GM19438 (cell line): ENCODE measurements around the gene TNS3.

Experiments used
- ATAC-seq: cut with Tn5 transposase; IDR thresholded peaks from one replicate; pipeline ENCODE4 v1.9.1; 2021; ENCODE audit warnings: low read depth; ENCODE audit not compliant: unreplicated experiment

TNS3 gene

GRCh38 chr7:47300472-47301104 is 281.3 kb downstream of the TNS3 start:
- ATAC-seq = no peak

DNA sequence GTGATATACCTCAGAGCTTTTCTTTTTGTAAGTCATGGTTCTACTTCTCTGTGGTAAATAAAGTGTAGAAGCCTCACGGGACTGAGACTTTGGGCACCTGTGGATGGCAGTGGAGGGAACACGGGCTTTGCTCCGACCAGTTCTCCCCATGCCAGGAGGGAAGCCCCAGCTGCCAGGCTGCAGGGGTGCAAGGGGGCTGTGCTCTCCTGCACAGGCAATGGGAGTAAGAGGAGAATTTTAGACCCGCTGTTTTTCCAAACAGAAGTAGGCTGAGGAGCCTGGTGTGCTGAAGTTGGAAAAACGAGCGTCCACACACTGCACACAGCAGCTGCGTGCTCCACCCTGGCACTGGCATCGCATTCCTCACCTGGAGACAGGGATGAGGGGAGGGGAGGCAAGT is 282.4 kb downstream of the TNS3 start:
- ATAC-seq = no peak

- no peak for ATAC-seq
Observed at GRCh38 chr7:47298636-47299035, 283.3 kb downstream of the TNS3 start.

- ATAC-seq = no peak
Observed at GRCh38 chr7:47297120-47297519, 284.8 kb downstream of the TNS3 start.

DNA sequence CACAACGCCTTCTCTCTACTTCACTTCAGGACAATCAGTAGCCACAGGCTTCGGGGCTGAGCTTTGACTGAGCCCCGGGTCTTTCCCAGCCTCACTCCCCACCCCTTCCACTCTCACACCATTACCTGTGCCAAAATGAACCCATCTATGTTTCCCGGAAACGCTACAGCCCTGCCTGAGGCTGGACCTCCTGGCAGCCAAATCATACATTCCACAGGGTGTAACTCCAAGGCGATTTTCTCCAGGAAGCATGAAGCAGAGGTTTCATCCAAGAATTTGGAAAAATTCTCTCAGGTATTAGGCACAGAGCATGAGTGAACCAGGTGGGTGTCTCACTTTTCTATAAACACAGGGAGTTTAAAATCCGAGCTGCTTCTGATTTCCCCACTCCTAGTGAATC is 286.3 kb downstream of the TNS3 start:
- no peak for ATAC-seq

DNA sequence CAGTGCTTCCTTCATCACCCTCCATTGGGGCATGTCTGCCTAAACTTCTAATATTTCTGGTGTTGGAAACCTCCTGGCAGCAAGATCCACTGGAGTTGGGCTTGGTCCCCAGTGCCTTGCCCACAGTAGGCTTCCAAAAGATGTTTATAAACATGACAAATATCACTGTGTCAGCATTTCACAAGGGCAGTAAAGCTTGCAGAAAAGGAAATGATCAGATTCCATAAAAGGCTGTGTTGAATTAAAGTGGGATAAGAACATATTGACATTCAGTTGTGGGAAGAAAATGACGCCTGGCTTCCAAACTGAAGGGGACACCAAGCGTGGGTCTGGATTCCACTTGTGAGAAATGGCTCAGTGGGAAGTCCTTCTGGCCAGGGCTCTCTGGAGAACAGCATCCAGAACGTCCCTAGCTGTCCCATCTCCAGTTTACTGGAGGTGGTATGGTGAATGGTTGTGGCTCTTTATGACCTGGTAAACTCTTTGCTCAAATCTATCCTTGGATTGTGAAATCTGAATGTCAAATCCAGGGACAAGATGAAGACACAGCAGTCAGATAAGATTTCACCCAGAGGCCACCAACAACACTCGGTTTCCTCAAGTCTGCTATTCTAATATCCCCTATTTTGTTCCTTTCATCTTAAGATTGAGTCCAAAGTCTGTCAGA is 287.2 kb downstream of the TNS3 start:
- ATAC-seq = no peak

DNA sequence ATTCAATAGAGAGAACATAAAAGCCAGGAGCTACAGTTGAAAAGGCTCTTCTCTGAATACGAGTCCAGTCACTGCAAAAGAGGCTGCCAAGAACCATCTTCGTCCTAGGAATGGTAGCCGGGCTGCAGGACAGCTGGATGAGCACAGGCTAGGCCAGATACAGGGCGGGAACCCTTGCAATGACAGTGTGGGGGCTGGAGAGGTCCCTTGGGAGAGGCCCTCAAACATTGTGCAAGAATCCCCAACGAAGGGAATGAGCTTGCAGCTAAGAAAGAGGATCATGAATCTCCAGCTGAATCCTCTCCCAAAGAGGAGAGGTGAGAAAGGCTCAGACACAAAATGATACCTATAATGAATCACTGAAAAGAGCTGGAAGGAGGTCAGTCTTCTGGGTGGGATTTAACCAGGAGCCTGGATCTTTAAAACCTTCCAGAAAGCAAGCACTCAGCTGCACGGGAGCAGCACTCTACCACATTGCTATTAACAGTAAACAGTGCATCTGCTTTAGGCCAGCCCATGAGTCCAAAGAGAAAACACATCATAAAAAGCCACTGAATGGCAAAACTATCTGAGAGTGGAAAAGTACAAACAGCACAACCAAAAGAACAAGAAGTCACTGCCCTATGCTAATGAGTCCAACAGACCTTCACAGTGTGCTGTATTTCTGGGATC is 287.9 kb downstream of the TNS3 start:
- no peak for ATAC-seq

DNA sequence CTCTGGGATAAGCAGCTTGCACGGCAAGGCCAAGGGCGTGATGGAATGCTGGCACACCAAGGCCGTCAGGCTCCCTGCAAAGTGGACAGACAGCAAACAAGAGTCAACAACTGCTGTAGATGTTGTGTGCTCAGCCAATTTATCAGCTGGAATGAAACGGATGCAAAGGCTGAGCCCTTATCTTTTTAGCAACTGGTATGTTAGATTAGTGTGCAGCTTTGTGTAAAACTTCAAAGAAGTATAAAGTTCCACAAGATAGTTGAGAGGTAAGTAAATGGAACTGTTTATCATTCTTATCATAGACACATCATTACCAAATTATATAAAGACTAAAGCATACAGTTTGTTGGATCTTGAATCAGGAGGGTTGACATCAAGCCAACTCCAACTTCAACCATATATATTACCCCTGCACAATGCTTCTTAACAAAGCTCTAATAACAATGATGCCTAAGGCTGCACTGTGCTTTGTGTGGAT is 289.0 kb downstream of the TNS3 start:
- ATAC-seq = no peak

GRCh38 chr7:47291461-47292081 is 290.3 kb downstream of the TNS3 start:
- ATAC-seq = peak; percentile 84

DNA sequence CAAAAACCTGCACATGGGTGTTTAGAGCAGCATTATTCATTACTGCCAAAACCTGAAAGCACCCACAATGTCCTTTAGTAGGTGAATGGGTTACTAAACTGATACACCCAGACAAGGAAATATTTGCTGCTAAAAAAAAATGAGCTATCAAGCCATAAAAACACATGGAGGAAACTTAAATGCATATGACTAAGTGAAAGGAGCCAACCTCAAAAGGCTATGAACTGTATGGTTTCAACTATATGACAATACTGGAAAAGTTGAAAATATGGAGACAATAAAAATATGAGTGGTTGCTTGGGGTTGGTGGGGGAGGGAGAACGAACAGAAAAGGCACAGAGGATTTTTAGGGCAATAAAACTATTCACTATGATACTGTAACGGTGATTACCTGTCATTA is 291.0 kb downstream of the TNS3 start:
- no peak for ATAC-seq

- ATAC-seq = no peak
Observed at GRCh38 chr7:47290466-47290865, 291.4 kb downstream of the TNS3 start.

DNA sequence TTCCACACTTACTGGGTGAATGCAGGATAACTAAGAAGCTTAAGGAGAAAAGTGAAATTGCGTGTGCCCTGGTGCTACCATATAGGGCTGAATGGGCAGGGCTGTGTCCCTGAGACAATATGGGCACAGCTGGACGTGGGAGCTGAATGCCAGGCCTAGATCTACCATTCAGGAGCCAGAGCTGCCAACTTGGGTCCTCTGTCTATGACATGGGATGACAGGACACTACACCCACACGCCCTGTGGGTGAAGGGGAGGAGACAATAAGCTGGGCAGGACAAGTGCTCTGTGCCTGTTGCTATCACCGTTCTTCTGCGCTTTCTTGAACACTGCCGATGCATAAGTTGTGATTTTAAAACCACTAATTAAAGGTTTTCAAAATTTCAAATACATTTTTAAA is 293.9 kb downstream of the TNS3 start:
- no peak for ATAC-seq

DNA sequence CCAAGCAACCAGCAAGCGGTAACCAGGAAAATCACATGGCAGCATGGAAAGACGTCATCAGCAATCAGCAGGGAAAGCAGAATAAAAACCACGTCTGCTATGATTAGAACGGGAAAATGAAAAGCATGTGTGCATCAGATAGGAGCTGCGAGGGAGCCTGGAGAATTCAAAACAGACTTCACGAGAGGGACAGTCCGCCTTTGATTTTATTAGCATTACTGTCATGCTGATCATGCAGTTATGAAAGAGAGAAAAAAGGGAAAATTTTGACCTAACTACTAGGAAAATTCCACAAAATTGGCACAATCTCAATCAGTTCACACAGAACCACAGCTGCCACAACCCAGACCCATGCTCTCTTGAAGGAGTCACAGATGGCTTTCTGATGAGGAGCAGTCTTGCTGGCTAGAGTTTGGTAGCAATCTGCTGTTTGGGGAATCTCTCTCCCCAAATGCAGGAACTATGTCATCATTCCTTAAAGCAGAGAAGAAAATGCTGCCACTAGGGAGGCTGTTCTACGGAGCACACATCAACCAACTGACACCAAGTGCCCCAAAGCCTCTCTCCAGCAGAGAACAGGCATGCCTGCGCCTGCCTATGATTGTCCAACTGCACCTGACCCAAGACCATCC is 295.9 kb downstream of the TNS3 start:
- ATAC-seq = no peak

- ATAC-seq = no peak
Observed at GRCh38 chr7:47284691-47285635, 296.9 kb downstream of the TNS3 start.

- ATAC-seq = peak; percentile 80
Observed at GRCh38 chr7:47283497-47284131, 298.3 kb downstream of the TNS3 start.

- no peak for ATAC-seq
Observed at GRCh38 chr7:47282790-47283496, 299.0 kb downstream of the TNS3 start.

GRCh38 chr7:47281966-47282643 is 299.8 kb downstream of the TNS3 start:
- ATAC-seq = no peak

DNA sequence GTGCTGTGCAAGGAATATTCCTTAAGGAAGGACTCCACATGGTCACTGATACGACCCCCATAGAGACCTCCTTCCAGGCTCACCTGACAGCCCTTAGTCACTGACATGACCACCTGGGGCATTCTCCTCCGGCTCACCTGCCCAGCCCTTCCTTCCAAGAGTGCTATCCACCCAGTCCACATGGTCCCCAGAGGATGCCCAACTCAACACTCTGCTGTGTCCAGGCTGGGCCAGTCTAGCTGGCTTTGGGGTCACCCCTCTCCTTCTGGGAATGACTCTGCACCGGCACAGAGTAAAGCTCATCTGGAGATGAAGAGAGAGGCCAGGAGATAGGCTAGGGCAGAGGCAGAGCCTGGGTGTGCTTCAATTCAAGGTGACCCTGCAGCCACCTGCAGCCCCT is 300.8 kb downstream of the TNS3 start:
- no peak for ATAC-seq
